Measurements from ENCODE around the gene EIF4B. TPM values are rescaled to one million over a fixed set of nuclear protein-coding genes. Genes with fewer than 3 reads are reported as not detected.

Gene EIF4B
- total RNA-seq, 3 donors from 2014 or later = 341 to 535 (median 345) TPM

DNA sequence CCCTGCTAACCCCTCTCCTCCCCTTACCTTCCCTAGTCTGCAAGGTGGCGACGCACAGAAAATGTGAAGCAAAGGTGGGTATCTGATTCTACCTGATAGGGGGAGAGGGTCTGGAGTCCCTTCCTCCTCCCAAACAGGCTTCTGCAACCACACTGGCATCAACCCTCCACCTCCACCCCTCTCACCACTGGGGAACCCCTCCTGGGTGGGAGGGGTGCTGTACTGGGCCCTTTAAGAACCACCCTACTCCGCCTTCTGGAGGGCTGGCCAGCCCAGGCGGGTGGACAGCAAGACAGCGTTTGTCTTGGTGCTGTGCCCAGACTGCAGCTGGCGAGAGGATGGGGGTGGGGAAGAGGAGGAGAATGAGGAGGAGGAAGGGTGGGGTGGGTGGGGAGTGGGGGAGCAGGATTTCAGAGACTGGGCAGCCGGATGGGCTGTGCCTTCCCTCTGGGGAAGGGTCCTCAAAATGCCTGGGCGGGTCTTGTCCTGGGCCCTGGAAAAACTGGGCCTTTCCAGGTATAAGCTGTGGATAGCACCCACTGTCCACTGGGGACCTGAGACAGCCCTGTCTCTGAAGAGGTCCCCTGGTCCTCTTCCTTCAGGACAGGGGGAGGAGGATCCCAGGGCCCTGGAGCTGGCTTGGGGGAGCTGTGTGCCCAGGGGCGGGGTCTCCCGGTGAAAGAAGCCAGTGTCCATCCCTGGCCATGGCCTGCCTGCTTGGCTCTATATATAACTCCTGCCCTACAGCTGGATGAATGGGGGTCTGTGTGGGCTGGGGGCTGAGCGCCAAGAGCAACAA, 46.4 kb downstream of the EIF4B start:
- Histone ChIP-seq H3K36me3 (ENCODE audit: low read depth) (no peaks in the 10 kb centered on the region), H3K9me3 (no peaks in the 10 kb centered on the region), H3K4me1 (ENCODE audit: low read depth) (peaks cover 54% of the 10 kb centered on the region), H3K4me3 (no peak overlapping the region)
- TF ChIP-seq, protein P1, sequence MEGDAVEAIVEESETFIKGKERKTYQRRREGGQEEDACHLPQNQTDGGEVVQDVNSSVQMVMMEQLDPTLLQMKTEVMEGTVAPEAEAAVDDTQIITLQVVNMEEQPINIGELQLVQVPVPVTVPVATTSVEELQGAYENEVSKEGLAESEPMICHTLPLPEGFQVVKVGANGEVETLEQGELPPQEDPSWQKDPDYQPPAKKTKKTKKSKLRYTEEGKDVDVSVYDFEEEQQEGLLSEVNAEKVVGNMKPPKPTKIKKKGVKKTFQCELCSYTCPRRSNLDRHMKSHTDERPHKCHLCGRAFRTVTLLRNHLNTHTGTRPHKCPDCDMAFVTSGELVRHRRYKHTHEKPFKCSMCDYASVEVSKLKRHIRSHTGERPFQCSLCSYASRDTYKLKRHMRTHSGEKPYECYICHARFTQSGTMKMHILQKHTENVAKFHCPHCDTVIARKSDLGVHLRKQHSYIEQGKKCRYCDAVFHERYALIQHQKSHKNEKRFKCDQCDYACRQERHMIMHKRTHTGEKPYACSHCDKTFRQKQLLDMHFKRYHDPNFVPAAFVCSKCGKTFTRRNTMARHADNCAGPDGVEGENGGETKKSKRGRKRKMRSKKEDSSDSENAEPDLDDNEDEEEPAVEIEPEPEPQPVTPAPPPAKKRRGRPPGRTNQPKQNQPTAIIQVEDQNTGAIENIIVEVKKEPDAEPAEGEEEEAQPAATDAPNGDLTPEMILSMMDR (IDR thresholded peaks at IDR 0.05) = no peak
- DNase-seq (peak; percentile 91 to 93 (median 93)), ATAC-seq (peak; percentile 40)
- intact Hi-C loops (cut with DNase I, micrococcal nuclease) = no loop called here

DNA sequence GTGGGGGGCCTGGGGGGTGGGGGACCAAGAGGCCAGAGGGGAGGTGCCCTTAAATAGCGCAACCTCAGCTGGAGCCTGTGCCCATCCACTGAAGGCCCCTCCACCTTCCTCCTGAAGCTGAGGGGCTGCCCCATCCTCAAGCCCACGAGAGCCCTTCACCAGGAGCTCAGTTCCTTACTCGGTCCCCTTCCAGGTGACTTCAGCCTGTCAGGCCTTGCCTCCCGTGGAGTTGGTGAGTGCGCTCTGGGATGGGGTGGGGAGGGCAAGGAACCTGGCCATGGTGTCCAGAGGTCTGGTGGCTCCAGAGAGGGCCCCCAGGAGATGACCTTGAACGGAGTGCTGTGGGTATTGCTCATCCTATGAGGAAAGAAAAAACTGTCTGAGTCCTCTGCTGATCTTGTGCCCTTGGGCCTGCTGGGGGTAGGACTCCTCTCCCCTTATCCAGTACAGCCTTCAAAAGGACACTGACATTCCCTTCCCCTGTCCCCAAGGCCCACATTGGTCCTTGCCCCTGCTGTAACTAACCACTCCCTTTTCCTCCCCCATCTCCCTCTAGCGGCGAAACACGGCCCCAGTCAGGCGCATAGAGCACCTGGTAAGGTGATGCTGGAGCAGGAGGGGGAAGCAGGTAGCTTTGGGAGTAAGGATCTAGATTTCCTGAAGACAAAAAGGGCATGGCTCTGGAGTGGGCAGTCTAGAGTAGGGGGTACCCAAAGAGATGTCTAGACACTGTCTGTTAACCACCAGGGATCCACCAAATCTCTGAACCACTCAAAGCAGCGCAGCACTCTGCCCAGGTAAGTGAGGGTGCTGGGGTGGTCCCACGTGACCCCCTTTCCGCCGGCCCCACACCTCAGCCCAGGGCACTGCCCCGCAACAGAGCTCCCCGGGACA, 47.2 kb downstream of the EIF4B start:
- Histone ChIP-seq H3K4me1 (ENCODE audit: low read depth) (peaks cover 52% of the 10 kb centered on the region), H3K4me3 (no peak overlapping the region), H3K36me3 (ENCODE audit: low read depth) (no peaks in the 10 kb centered on the region), H3K9me3 (no peaks in the 10 kb centered on the region)
- ATAC-seq (peak; percentile 71), DNase-seq (peak; percentile 87 to 90 (median 87))
- TF ChIP-seq, protein P1 (IDR thresholded peaks at IDR 0.05) = peak; percentile 66
- intact Hi-C loops (cut with DNase I, micrococcal nuclease) = no loop called here

DNA sequence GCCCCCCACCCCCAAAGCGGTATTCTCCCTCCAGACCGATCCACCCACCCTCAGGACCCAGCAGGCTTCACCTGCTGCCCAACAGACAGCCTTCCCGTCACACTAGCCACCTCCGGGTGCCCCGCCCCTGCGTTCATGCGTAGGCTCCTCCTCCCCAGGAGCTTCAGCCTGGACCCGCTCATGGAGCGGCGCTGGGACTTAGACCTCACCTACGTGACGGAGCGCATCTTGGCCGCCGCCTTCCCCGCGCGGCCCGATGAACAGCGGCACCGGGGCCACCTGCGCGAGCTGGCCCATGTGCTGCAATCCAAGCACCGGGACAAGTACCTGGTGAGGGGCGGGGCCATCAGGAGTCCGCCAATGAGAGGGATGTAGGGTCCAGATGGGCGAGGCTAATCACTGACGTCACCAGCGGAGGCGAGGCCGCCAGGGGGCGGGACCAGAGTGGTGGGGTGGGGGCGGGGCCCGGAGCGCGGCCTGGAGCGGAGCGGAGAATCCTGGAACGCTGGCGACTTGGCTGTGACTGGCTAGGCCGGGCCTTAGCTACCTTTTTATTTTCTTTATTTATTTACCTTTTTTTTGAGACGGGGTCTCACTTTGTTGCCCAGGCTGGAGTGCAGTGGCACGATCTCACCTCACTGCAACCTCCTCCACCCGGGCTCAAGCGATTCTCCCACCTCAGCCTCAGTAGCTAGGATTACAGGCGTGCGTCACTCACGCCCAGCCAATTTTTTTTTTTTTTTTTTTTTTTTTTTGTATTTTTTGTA, 48.0 kb downstream of the EIF4B start:
- no peak overlapping the region for H3K4me3 ChIP-seq
- ATAC-seq (peak; percentile 83), DNase-seq (peak; percentile 96 to 98 (median 97))
- intact Hi-C loops (cut with DNase I, micrococcal nuclease) = no loop called here
- no peaks in the 10 kb centered on the region for H3K9me3 ChIP-seq
- TF ChIP-seq, protein P1 (IDR thresholded peaks at IDR 0.05) = no peak
- peaks cover 45% of the 10 kb centered on the region for H3K4me1 ChIP-seq (ENCODE audit: low read depth)
- no peaks in the 10 kb centered on the region for H3K36me3 ChIP-seq (ENCODE audit: low read depth)

DNA sequence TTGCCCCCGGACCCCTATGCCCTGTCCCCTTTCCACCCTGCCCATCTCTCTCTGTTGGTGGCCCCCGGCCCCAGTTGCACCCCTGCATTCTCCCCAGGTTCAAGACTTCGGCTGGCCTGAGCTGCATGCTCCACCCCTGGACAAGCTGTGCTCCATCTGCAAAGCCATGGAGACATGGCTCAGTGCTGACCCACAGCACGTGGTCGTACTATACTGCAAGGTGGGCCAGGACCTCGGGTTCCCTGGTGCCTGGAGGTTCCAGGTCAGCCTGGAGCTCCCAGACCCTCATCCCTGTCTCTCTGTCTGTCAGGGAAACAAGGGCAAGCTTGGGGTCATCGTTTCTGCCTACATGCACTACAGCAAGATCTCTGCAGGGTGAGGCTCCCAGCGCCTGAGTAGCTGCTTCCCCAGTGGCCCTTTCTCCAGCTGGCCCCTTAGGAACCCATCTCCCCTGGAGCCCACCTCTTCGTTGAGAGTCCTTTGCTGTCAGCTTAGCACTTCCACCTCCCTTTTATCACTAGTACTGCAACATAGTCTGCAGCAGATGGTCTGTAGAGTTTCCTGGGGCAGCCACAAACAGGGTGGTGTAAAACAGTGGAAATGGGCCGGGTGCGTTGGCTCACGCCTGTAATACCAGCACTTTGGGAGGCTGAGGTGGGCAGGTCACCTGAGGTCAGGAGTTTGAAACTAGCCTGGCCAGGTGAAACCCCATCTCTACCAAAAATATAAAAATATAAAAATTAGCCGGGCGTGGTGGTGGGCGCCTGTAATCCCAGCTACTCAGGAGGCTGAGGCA, 49.4 kb downstream of the EIF4B start:
- DNase-seq = peak in 2 of 3 donors; percentile 33 to 61
- intact Hi-C loops (cut with DNase I, micrococcal nuclease) = no loop called here
- H3K36me3 ChIP-seq (ENCODE audit: low read depth) = no peaks in the 10 kb centered on the region
- TF ChIP-seq, protein P1 (IDR thresholded peaks at IDR 0.05) = no peak
- no peaks in the 10 kb centered on the region for H3K9me3 ChIP-seq
- ATAC-seq = no peak
- H3K4me1 ChIP-seq (ENCODE audit: low read depth) = peaks cover 33% of the 10 kb centered on the region
- H3K4me3 ChIP-seq = no peak overlapping the region

Measured in mucosa of descending colon (tissue), 3 donors.